NCI-H2107 treated with DMSO at 0.1 percent for 48 hours (cell line): ENCODE data around the gene PRMT1.

Experiments used
- DNase-seq: peaks from one replicate; lab custom pipeline; 2025; ENCODE audit not compliant: unreplicated experiment; lab: John Stamatoyannopoulos, UW

The PRMT1 gene

GRCh38 chr19:49687566-49688316 is 10.7 kb downstream of the PRMT1 start:
- no peak for DNase-seq

DNA sequence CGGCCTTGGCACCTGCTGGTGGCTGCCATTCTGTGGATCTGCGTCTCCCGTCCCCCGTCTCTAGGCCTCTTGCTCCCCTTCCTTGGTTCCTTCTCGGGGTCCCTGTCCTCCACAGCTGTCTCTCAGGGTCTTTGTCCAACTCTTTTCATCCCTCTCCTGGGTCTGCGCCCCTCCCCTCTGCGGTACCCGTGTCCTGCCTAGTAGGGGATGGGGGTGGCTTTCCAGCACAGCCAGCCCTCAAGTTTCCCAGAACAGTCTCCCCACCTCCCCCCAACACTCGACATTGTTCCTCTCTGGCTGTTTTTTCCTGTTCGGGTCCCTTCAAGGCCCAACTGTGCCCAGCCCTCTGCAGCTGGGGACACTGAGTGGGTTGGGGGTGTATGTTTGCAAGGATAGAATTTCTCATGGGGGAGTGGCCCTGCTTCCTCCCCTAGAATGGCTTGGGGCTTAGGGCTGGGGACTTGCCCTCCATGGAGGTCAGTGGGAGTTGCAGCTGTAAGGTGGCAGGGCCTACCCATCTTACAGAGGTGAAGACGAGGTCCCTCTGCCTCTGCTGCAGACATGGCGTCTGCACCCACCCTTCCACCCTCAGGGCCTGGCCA is 11.6 kb downstream of the PRMT1 start:
- no peak for DNase-seq

- DNase-seq = peak; percentile 42
These were observed 12.3 kb downstream of the PRMT1 start, which contains the start of gene ADM5 for GRCh38 chr19:49689133-49690078. ADM5 (plus strand) TSS chr19:49689594; CDS start chr19:49689838, 244 bp downstream.

GRCh38 chr19:49690079-49690655 is 13.1 kb downstream of the PRMT1 start:
- DNase-seq = peak; percentile 25

DNA sequence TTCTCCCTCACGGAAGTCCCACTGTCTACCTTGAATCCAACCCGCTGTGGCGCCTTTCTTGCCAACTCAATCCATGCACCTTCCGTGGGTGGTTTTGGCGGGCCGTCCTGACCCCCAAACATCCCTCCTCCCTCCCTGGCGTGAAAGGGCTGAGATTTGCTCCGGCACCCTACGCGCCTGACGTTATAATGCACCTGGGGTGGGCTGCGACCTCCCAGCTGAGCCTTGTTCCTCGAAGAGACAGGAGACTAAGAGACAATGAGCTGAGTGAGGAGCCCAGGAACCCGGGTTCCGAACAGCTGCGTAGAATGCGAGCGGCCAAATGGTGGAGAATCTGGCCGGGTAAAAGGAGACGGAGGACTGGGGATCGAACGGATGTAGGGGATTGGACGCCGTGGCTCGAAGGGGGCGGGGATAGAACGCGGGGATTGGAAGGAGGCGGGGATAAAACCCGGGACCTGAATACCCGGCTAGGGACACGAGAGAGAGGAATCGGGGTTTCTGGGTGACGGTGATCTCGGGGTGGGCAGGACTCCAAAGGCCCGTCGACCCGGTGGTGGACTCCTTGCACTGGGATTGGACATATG is 13.7 kb downstream of the PRMT1 start, which contains the start of gene CPT1C:
Gene CPT1C (plus strand): TSS at position 461 of the 587 bp plus-strand sequence. CDS start 1,137 bp downstream, outside the sequence.
- DNase-seq = peak; percentile 93

- peak; percentile 57 for DNase-seq
These were observed 14.4 kb downstream of the PRMT1 start for GRCh38 chr19:49691243-49692146.

GRCh38 chr19:49692147-49692506 is 15.1 kb downstream of the PRMT1 start:
- no peak for DNase-seq

GRCh38 chr19:49696115-49696514 is 19.0 kb downstream of the PRMT1 start:
- DNase-seq = no peak

- DNase-seq = no peak
These were observed 19.8 kb downstream of the PRMT1 start for GRCh38 chr19:49696865-49697264.

GRCh38 chr19:49699364-49699763 is 22.3 kb downstream of the PRMT1 start:
- DNase-seq = no peak

- no peak for DNase-seq
These were observed 23.5 kb downstream of the PRMT1 start for GRCh38 chr19:49700563-49700962.

- no peak for DNase-seq
These were observed 24.3 kb downstream of the PRMT1 start for GRCh38 chr19:49701271-49701786.

DNA sequence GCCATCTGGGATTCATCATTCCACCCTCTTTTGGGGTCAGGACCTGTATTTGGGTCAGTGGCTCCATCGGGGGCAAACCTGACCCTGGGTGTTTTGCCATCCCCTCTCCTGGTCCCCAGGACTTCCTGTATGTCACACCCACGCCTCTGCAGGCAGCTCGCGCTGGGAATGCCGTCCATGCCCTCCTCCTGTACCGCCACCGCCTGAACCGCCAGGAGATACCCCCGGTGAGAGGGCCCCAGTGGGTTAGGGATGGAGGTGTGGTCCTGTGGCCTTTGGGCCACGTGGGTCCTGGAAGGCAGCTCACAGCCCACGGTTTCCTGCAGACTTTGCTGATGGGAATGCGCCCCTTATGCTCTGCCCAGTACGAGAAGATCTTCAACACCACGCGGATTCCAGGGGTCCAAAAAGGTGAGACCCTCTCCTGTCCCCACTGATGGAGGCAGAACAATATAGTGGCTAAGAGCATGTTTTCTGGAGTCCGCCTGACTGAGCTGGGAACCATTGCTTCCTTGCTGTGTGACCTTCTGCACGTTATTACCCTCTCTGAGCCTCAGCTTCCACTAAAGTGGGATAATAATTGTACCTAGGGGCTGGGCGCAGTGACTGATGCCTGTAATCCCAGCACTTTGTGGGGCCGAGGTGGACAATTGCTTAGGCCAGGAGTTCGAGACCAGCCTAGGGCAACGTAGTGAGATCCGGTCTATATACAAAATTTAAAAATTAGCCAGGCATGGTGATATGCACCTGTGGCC is 28.0 kb downstream of the PRMT1 start:
- DNase-seq = no peak

DNA sequence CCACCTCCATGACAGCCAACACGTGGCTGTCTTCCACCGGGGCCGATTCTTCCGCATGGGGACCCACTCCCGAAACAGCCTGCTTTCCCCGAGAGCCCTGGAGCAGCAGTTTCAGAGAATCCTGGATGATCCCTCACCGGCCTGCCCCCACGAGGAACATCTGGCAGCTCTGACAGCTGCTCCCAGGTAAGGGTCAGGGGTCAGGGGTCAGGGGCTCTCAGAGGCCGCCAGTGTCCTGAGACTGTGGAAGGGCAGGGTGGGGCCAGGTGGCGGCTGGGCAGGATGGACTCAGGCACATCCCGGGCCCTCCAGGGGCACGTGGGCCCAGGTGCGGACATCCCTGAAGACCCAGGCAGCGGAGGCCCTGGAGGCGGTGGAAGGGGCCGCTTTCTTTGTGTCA is 28.8 kb downstream of the PRMT1 start:
- no peak for DNase-seq

GRCh38 chr19:49710372-49710951 is 33.4 kb downstream of the PRMT1 start:
- DNase-seq = no peak

- DNase-seq = no peak
These were observed 35.4 kb downstream of the PRMT1 start for GRCh38 chr19:49712397-49712859.

DNA sequence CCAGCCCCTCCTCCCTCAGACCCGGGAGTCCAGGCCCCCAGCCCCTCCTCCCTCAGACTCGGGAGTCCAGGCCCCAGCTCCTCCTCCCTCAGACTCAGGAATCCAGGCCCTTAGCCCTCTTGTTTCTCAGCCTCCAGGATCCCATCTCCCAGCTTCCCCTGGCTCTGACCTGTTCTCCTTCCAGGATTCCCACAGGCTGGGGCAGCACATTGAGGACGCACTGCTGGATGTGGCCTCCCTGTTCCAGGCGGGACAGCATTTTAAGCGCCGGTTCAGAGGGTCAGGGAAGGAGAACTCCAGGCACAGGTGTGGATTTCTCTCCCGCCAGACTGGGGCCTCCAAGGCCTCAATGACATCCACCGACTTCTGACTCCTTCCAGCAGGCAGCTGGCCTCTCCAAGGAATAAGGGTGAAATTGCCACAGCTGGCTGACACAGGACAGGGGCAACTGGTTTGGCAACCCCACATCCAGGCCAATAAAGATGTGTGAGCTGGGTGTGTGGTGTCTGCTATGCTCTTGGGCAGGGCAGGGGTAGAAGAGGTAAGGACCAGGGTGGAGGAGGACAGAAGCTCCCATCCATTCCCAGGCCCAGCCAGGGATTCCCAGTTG is 36.3 kb downstream of the PRMT1 start:
- DNase-seq = no peak

DNA sequence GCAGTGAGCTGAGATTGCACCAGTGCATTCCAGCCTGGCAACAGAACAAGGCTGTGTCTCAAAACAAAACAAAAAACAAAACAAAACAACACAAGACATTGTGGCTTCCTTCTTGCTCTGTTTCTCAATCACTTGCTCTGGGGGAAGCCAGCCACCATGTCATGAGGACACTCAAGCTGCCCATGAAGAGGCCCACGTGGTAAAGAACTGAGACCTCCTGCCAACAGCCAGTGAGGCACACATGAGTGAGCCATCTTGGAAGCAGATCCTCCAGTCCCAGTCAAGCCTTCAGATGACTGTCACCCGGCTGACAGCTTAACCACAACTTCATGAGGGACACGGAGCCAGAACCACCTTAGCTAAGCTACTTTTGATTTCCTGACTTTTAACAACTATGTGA is 39.1 kb downstream of the PRMT1 start:
- DNase-seq = no peak
